Measurements from ENCODE around the gene DBNDD1.

- TF ChIP-seq ZBTB7A (IDR thresholded peaks at IDR 0.05; ENCODE audit: low read depth) (no peak), TEAD4 (IDR thresholded peaks at IDR 0.05) (no peak)
Measured at GRCh38 chr16:90020260-90020837, 1.1 kb upstream of the DBNDD1 start.

Data from Ishikawa (cell line).